ENCODE measurements around the gene MYOM1. TPM values are rescaled to one million over a fixed set of nuclear protein-coding genes. Genes with fewer than 3 reads are reported as not detected.
"Not testable (repeated sequence)": the region's sequence is repeated elsewhere in the genome, so short reads cannot be mapped to it uniquely, and the experiment has no call there.

Gene MYOM1
- total RNA-seq, 1 donor from 2014 or later: 2.0 TPM

DNA sequence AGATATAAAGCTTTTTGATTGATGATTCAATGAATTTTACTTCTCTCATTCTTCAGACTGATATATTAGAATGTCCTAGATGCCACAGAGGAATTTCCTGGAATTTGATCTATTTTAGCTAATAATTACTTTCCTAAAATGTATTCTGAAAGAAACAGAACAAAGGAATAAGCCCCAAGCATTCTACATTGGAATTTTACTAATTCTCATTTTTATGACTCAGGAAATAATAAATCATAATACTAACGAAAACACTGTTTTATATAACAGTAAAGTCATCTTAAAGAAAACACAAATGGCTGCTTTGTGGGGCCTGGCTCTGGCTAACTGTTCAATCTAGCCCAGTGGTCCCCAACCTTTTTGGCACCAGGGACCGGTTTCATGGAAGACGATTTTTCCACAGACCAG is 138.2 kb downstream of the MYOM1 start:
- H3K4me3 Mint-ChIP-seq: no peak overlapping the region
- H3K36me3 Mint-ChIP-seq: no peaks in the 10 kb centered on the region
- no peak overlapping the region for H3K27ac Mint-ChIP-seq
- TF ChIP-seq, protein P1, sequence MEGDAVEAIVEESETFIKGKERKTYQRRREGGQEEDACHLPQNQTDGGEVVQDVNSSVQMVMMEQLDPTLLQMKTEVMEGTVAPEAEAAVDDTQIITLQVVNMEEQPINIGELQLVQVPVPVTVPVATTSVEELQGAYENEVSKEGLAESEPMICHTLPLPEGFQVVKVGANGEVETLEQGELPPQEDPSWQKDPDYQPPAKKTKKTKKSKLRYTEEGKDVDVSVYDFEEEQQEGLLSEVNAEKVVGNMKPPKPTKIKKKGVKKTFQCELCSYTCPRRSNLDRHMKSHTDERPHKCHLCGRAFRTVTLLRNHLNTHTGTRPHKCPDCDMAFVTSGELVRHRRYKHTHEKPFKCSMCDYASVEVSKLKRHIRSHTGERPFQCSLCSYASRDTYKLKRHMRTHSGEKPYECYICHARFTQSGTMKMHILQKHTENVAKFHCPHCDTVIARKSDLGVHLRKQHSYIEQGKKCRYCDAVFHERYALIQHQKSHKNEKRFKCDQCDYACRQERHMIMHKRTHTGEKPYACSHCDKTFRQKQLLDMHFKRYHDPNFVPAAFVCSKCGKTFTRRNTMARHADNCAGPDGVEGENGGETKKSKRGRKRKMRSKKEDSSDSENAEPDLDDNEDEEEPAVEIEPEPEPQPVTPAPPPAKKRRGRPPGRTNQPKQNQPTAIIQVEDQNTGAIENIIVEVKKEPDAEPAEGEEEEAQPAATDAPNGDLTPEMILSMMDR (conservative IDR thresholded peaks at IDR 0.05): no peak
- H3K9me3 Mint-ChIP-seq: no peaks in the 10 kb centered on the region
- H3K27me3 Mint-ChIP-seq: no peaks in the 10 kb centered on the region
- peaks cover 54% of the 10 kb centered on the region for H3K4me1 Mint-ChIP-seq (ENCODE audit: unreplicated experiment)
- no peak for DNase-seq (ENCODE audit: extremely low spot score, unreplicated experiment)

GRCh38 chr18:3079653-3080052 is 140.1 kb downstream of the MYOM1 start:
- Mint-ChIP-seq H3K36me3 (no peaks in the 10 kb centered on the region), H3K4me3 (no peak overlapping the region), H3K27me3 (no peaks in the 10 kb centered on the region), H3K9me3 (no peaks in the 10 kb centered on the region), H3K27ac (no peak overlapping the region), H3K4me1 (ENCODE audit: unreplicated experiment) (peaks cover 48% of the 10 kb centered on the region)
- TF ChIP-seq, protein P1 (conservative IDR thresholded peaks at IDR 0.05): no peak
- DNase-seq (ENCODE audit: extremely low spot score, unreplicated experiment): no peak

DNA sequence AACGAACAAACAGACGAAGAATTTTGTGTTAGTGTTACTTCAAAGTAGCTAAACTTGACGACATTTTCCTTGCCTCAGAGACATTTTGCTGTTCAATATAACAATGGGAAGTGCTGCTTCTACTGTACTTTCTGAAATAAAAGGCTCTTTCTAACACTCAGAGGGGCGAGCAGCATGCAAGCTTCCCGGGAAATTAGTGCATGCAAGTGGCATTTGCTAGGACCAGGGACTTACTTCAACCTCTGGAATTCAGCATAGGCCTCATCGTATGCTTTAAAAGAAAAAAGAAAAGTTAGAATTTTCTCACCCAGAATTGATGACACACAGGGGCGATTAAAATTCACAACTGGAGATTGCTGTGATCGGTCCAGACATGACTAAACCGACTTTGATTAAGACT is 144.3 kb downstream of the MYOM1 start:
- Mint-ChIP-seq H3K36me3 (no peaks in the 10 kb centered on the region), H3K27ac (peak overlapping the region; percentile 48), H3K4me1 (ENCODE audit: unreplicated experiment) (peaks cover 31% of the 10 kb centered on the region), H3K9me3 (no peaks in the 10 kb centered on the region), H3K27me3 (no peaks in the 10 kb centered on the region), H3K4me3 (peak overlapping the region; percentile 2)
- DNase-seq (ENCODE audit: extremely low spot score, unreplicated experiment): peak; percentile 2
- TF ChIP-seq, protein P1 (conservative IDR thresholded peaks at IDR 0.05): no peak

DNA sequence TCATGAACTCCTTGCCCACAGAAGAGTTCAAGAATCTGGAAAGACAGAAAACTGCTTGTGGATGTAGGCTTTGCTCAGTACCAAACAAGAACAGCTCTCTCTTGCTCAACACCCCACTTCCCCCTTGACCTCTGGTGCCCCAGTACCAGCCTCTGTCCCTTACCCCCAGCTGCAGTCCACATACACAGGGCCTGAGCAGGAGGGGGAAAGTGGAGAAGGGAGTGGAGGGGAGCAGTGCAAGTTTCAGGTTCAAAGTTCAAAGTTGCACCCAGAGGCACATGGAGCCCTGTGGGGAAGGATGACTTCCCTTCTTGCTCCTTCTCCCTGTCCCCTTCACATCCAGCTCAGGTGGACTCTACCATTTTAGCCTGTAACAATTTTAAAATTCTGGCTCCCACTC is 145.7 kb downstream of the MYOM1 start:
- Mint-ChIP-seq H3K36me3 (no peaks in the 10 kb centered on the region), H3K9me3 (no peaks in the 10 kb centered on the region), H3K4me1 (ENCODE audit: unreplicated experiment) (peaks cover 26% of the 10 kb centered on the region), H3K4me3 (no peak overlapping the region), H3K27me3 (no peaks in the 10 kb centered on the region), H3K27ac (peak overlapping the region; percentile 25)
- peak; percentile 24 for DNase-seq (ENCODE audit: extremely low spot score, unreplicated experiment)
- TF ChIP-seq, protein P1 (conservative IDR thresholded peaks at IDR 0.05): no peak

DNA sequence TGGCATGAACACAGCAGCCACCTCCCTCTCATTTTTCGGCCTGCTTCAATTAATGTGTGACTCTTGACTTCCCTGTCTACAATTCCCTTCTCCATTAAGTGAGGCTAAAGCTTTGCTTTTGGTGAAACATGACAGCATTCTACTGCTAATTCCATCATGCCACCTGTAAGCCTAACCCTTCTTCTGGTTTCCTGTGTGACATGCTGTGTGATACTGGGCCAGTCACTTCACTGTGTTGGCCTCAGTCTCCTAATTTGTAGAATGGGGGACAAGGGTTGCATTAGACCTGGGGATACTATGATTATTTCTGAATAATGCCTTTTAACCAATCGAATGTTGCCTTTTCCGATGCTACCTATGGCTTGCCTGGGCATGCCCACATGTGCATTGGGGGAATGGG is 146.4 kb downstream of the MYOM1 start:
- not testable (repeated sequence) for H3K27me3 Mint-ChIP-seq; H3K36me3 Mint-ChIP-seq; H3K9me3 Mint-ChIP-seq; H3K27ac Mint-ChIP-seq; H3K4me3 Mint-ChIP-seq; DNase-seq (ENCODE audit: extremely low spot score, unreplicated experiment)
- peaks cover 30% of the 10 kb centered on the region for H3K4me1 Mint-ChIP-seq (ENCODE audit: unreplicated experiment)

DNA sequence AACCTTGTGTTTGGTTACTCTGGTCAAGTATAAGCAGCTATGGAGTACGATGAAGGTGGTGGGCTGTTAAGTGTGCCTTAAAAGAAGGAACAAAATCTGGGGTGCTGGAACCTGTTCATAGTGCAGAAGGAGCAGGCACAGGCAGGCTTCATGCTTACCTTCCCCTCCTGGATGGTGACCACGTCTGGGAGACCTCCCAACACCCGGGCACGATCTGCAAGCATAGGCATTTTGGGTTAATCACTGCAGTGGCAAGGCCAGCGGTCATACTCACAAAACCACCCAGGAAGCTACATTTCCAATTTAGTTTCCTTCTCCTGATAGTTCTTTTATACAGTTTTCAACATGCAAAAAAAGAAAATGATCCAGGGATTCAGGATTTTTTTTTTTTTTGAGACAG is 148.1 kb downstream of the MYOM1 start:
- no peak overlapping the region for H3K4me3 Mint-ChIP-seq
- H3K27me3 Mint-ChIP-seq: no peaks in the 10 kb centered on the region
- H3K4me1 Mint-ChIP-seq (ENCODE audit: unreplicated experiment): peaks cover 35% of the 10 kb centered on the region
- peak; percentile 45 for DNase-seq (ENCODE audit: extremely low spot score, unreplicated experiment)
- no peak overlapping the region for H3K27ac Mint-ChIP-seq
- no peaks in the 10 kb centered on the region for H3K9me3 Mint-ChIP-seq
- TF ChIP-seq, protein P1 (conservative IDR thresholded peaks at IDR 0.05): no peak
- no peaks in the 10 kb centered on the region for H3K36me3 Mint-ChIP-seq
